SH-SY5Y (cell line): ENCODE results near the gene GRM5.

ENCODE experiments used
- GATA2 ChIP-seq: IDR thresholded peaks from 2 replicates; pipeline ENCODE4 v1.6.1; 2011; ENCODE audit warnings: mild to moderate bottlenecking, low read depth, low read length
- GATA3 ChIP-seq: IDR thresholded peaks from 2 replicates; pipeline ENCODE4 v1.6.1; 2011; ENCODE audit warnings: low read depth, mild to moderate bottlenecking, low read length, moderate library complexity

GRCh38 chr11:88475991-88476418 lies 589.8 kb downstream of the GRM5 start:
- TF ChIP-seq GATA3: no peak
- no peak for TF ChIP-seq GATA2
